Psoas muscle (tissue), 8 donors: ENCODE results near the gene SRSF6. TPM values are rescaled to one million over a fixed set of nuclear protein-coding genes. Genes with fewer than 3 reads are reported as not detected.
A peak's percentile ranks its signal among the peaks of the same experiment; 100 is the strongest.

Experiments used
- ATAC-seq, 4 donors: fragments of 200-7000 bp; cut with Tn5 transposase; one replicate each; pipeline ENCODE4 v1.9.1; 2020; ENCODE audit warnings: moderate library complexity in 3 of 4, mild to moderate bottlenecking in 2 of 4
- DNase-seq, 2 donors: peaks; one replicate each; pipeline ENCODE4 v3.0.0-alpha.2; 2020
- H3K27ac ChIP-seq: fragments of 200-600 bp; one replicate; pipeline ENCODE4 v1.8.0; 2022
- H3K27me3 ChIP-seq, 3 donors: fragments of 200-600 bp in 1 of 3; one replicate each; pipeline versions ENCODE4 v1.6.1 to v1.8.0; 2013 to 2022; ENCODE audit warnings: low read length in 2 of 3, mild to moderate bottlenecking in 2 of 3, moderate library complexity in 1 of 3; ENCODE audit not compliant: insufficient read depth in 3 of 3
- H3K36me3 ChIP-seq, 2 donors: fragments of 200-600 bp in 1 of 2; one replicate each; pipeline versions ENCODE4 v1.6.1 to v1.8.0; 2013 to 2022; ENCODE audit warnings: low read depth in 1 of 2, mild to moderate bottlenecking in 1 of 2, moderate library complexity in 1 of 2; ENCODE audit not compliant: insufficient read depth in 1 of 2
- H3K4me1 ChIP-seq: fragments of 200-600 bp; one replicate; pipeline ENCODE4 v1.8.0; 2022
- H3K4me3 ChIP-seq: fragments of 200-600 bp; one replicate; pipeline ENCODE4 v1.8.0; 2022; ENCODE audit warnings: mild to moderate bottlenecking
- H3K9me3 ChIP-seq: fragments of 200-600 bp; one replicate; pipeline ENCODE4 v1.8.0; 2022
- CTCF ChIP-seq: fragments of 200-600 bp; IDR thresholded peaks from one replicate; pipeline ENCODE4 v1.8.0; 2022; ENCODE audit warnings: antibody characterized with exemption
- WGBS, 3 donors: extraction: QIAGEN DNeasy Blood & Tissue Kit; methylation state at CpG; one replicate each; pipeline versions ENCODE4 v1.1.6 to v1.1.7; 2013; 5-methylcytosine and 5-hydroxymethylcytosine counted together
- intact Hi-C, 2 donors: fragments of 100-400 bp; cut with DNase I; formaldehyde crosslinking; loops; one replicate each; pipeline versions ENCODE4 v1.11.0 to v1.14.2; 2022
- polyA plus RNA-seq, 3 donors: library from polyadenylated mRNA; stranded (reverse); fragments of 200-250 nt; gene quantifications; one replicate each; pipeline ENCODE4 v1.2.3, GENCODE V29; 2013
- total RNA-seq, 4 donors: library from RNA; stranded (reverse); fragmentation: NEBNext Ultra II Directional in 2 of 4; extraction: Animal tissue kit (Norgen Biotek cat#: 25700) in 2 of 4; gene quantifications; one replicate each; pipeline versions ENCODE4 v1.2.1 to v1.2.4, GENCODE V29; 2021 to 2023
- donor health status: healthy with polysubstance abuse.
- donor health status: DM: no; HTN: no; CAD: no; lungs with moderate emphysema.
- donor health status: Bipolar disorder and iron deficiency.
- donor health status: healthy.
- donor health status: DM: yes; HTN: yes; CAD: no.
- donor health status: DM: no; HTN: no; CAD: no.
- donor health status: DM: no; HTN: no; CAD: no.
- donor health status: DM: yes; HTN: yes; CAD: no.

SRSF6 gene
- total and polyA plus RNA-seq, 7 donors: 26.3 to 76.9 (median 38.9) TPM

DNA sequence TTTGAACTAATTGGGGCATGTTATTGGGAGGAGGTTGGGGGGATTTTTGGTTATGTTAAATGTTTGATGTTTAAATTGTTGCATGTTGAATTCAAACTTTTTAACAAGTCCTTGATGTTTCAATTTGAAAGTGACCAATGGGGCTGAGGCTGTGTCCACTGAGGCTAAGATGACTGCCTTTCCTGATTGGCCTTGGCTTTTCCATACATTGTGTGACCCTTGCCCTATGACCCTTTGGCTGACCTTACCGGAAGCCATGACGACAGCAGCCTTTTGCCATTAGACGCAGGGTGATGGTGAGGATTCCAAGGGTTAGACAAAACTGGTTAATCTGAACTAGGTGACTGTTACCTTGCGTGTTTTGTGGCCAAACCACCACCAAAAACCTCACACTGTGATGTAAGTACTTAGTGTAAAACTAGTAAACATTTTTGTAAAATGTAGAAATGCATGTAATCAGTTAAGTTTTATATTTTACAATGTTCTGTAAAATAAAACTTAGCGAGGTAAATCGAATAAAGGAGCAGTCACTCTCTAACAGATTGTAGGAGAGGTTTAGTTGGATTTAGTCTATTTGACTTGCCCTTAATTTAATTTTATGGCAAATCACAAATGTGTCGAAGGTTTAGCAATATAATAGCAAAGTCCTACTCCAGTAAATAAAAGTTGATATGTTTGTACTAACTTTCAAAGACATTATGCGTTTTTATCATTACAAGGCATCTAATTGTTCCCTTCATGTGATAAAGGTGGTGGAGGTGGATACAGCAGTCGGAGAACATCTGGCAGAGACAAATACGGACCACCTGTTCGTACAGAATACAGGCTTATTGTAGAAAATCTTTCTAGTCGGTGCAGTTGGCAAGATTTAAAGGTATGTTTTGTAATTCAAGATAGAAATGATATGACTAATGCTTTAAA, 1.6 kb downstream of the SRSF6 start:
- Histone ChIP-seq H3K36me3 (peaks cover 11 to 55% of the 10 kb centered on the region in 2 donors), H3K9me3 (no peaks in the 10 kb centered on the region), H3K27me3 (no peaks in the 10 kb centered on the region), H3K4me3 (peak overlapping the region; percentile 82), H3K27ac (peak overlapping the region; percentile 98), H3K4me1 (peaks cover 17% of the 10 kb centered on the region)
- intact Hi-C loops: loop anchor here (5.0 to 10.0 kb wide), 2 partner anchors 133 to 626 kb away; partner anchors contain the start of gene IFT52 (in 2 of the 2)
- DNase-seq (no peak), ATAC-seq (no peak)
- TF ChIP-seq CTCF: no peak
- WGBS, 3 donors: 47 to 56% (median 54%) methylated on average over 12 of the region's 12 CpGs

DNA sequence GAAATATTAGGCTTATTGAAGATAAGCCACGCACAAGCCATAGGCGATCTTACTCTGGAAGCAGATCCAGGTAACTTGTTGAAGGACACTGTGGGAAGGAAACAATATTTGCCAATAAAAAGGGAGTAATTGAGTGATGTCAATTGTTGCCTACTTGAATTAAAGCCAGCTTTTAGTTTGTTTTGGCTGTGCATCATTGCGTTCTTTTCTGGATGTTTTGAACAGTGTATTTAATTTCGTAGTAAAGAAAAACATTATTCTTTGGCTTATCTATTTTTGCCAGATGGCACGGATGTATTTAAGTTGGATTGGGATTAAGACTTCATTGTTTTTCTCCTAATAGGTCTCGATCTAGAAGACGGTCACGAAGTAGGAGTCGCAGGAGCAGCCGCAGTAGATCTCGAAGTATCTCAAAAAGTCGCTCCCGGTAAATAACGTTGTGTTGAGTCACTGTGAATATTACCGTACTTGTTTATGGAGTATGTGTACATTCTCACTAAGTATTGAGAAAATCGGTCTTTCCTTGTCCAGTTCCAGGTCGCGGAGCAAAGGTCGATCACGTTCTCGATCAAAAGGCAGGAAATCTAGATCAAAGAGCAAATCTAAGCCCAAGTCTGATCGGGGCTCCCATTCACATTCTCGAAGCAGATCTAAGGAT, 2.6 kb downstream of the SRSF6 start:
- ATAC-seq (no peak), DNase-seq (no peak)
- 91 to 93% (median 93%) methylated on average over 23 of the region's 23 CpGs for WGBS, 3 donors
- Histone ChIP-seq H3K27me3 (no peaks in the 10 kb centered on the region), H3K27ac (no peak overlapping the region), H3K4me3 (no peak overlapping the region), H3K9me3 (no peaks in the 10 kb centered on the region), H3K4me1 (peaks cover 18% of the 10 kb centered on the region), H3K36me3 (peaks cover 14 to 66% of the 10 kb centered on the region in 2 donors)
- no peak for TF ChIP-seq CTCF
- intact Hi-C loops: loop anchor here in 1 of 2 donors (5.0 kb wide), 1 partner anchor 47 kb away; the partner anchor contains the start of gene L3MBTL1

GRCh38 chr20:43460830-43461200, 3.1 kb downstream of the SRSF6 start:
- Histone ChIP-seq H3K27me3 (no peaks in the 10 kb centered on the region), H3K9me3 (no peaks in the 10 kb centered on the region), H3K36me3 (peaks cover 14 to 71% of the 10 kb centered on the region in 2 donors), H3K4me1 (peaks cover 24% of the 10 kb centered on the region), H3K27ac (no peak overlapping the region), H3K4me3 (no peak overlapping the region)
- no peak for TF ChIP-seq CTCF
- DNase-seq: no peak
- 91 to 93% (median 92%) methylated on average over 10 of the region's 10 CpGs for WGBS, 3 donors
- ATAC-seq: no peak
- intact Hi-C loops: loop anchor here in 1 of 2 donors (5.0 kb wide), 1 partner anchor 46 kb away; the partner anchor contains the start of gene L3MBTL1

GRCh38 chr20:43461894-43462659, 4.4 kb downstream of the SRSF6 start:
- no peaks in the 10 kb centered on the region for H3K9me3 ChIP-seq
- H3K4me3 ChIP-seq: no peak overlapping the region
- intact Hi-C loops: loop anchor here in 1 of 2 donors (5.0 kb wide), 1 partner anchor 45 kb away; the partner anchor contains the start of gene L3MBTL1
- DNase-seq (no peak), ATAC-seq (no peak)
- H3K27ac ChIP-seq: no peak overlapping the region
- TF ChIP-seq CTCF: no peak
- H3K27me3 ChIP-seq: no peaks in the 10 kb centered on the region
- 87 to 93% (median 91%) methylated on average over 3 of the region's 3 CpGs for WGBS, 3 donors
- H3K36me3 ChIP-seq: peaks cover 14 to 83% of the 10 kb centered on the region in 2 donors
- peaks cover 28% of the 10 kb centered on the region for H3K4me1 ChIP-seq
